Measurements from ENCODE around the gene INPP5D.

DNA sequence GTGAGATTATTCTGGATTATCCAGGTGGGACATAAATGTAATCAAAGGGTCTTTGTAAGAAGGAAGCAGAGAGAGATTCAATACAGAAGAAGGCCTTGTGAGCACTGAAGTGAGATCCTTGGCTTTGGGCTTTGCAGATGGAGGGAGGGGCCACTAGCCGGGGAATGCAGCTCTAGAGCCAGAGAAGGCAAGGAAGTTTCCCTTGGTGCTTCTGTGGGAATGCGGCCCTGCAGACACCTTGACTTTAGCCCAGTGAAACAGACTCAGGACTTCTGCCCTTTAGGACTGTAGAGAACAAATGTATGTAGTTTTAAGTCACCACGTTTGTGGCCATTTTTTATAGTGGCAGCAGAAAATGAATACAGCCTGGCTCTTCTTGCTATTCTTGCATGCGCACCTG, 19.6 kb upstream of the INPP5D start:
- TF ChIP-seq, protein P1, sequence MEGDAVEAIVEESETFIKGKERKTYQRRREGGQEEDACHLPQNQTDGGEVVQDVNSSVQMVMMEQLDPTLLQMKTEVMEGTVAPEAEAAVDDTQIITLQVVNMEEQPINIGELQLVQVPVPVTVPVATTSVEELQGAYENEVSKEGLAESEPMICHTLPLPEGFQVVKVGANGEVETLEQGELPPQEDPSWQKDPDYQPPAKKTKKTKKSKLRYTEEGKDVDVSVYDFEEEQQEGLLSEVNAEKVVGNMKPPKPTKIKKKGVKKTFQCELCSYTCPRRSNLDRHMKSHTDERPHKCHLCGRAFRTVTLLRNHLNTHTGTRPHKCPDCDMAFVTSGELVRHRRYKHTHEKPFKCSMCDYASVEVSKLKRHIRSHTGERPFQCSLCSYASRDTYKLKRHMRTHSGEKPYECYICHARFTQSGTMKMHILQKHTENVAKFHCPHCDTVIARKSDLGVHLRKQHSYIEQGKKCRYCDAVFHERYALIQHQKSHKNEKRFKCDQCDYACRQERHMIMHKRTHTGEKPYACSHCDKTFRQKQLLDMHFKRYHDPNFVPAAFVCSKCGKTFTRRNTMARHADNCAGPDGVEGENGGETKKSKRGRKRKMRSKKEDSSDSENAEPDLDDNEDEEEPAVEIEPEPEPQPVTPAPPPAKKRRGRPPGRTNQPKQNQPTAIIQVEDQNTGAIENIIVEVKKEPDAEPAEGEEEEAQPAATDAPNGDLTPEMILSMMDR (IDR thresholded peaks at IDR 0.05; ENCODE audit: low read length) = no peak
- no peak for TF ChIP-seq EZH2 (IDR thresholded peaks at IDR 0.05; ENCODE audit: borderline replicate concordance, low read length)

Data from OCI-LY1 (cell line).